Liver (tissue), 9 donors: ENCODE results near the gene SPAM1. TPM values are rescaled to one million over a fixed set of nuclear protein-coding genes. Genes with fewer than 3 reads are reported as not detected.

Source experiments
- DNase-seq: peaks from one replicate; pipeline ENCODE4 v3.0.0-alpha.2; 2017; ENCODE audit warnings: low spot score
- H3K27ac ChIP-seq, 2 donors: one replicate each; pipeline ENCODE4 v1.7.0; 2013; ENCODE audit warnings: inconsistent platforms in 2 of 2, low read length in 2 of 2, control low read depth in 1 of 2, low read depth in 1 of 2, mild to moderate bottlenecking in 1 of 2
- H3K27me3 ChIP-seq, 4 donors: one replicate each; pipeline versions ENCODE4 v1.6.1 to v1.7.0; 2013; ENCODE audit warnings: low read length in 3 of 4, inconsistent platforms in 1 of 4, mild to moderate bottlenecking in 1 of 4, moderate library complexity in 1 of 4; ENCODE audit not compliant: control insufficient read depth in 4 of 4, insufficient read depth in 4 of 4
- H3K36me3 ChIP-seq, 4 donors: one replicate each; pipeline versions ENCODE4 v1.6.1 to v1.7.0; 2013; ENCODE audit warnings: low read length in 3 of 4, mild to moderate bottlenecking in 3 of 4, low read depth in 1 of 4, moderate library complexity in 1 of 4; ENCODE audit not compliant: control insufficient read depth in 4 of 4, insufficient read depth in 3 of 4
- H3K4me1 ChIP-seq, 4 donors: one replicate each; pipeline versions ENCODE4 v1.6.1 to v1.7.0; 2013; ENCODE audit warnings: low read length in 3 of 4, mild to moderate bottlenecking in 3 of 4, moderate library complexity in 1 of 4; ENCODE audit not compliant: control insufficient read depth in 4 of 4, insufficient read depth in 4 of 4
- H3K4me3 ChIP-seq, 3 donors: one replicate each; pipeline versions ENCODE4 v1.6.1 to v1.7.0; 2013; ENCODE audit warnings: low read length in 3 of 3, control low read depth in 1 of 3, low read depth in 1 of 3, mild to moderate bottlenecking in 1 of 3
- H3K9ac ChIP-seq, 2 donors: one replicate each; pipeline ENCODE4 v1.7.0; 2013; ENCODE audit warnings: low read length in 2 of 2, mild to moderate bottlenecking in 2 of 2, moderate library complexity in 2 of 2, control low read depth in 1 of 2, low read depth in 1 of 2
- H3K9me3 ChIP-seq, 4 donors: one replicate each; pipeline versions ENCODE4 v1.6.1 to v1.7.0; 2013; ENCODE audit warnings: low read length in 3 of 4; ENCODE audit not compliant: control insufficient read depth in 4 of 4
- ATF3 ChIP-seq: IDR thresholded peaks from 2 replicates; pipeline ENCODE4 v1.6.1; 2016; ENCODE audit warnings: antibody characterized with exemption
- EGR1 ChIP-seq, 2 donors: IDR thresholded peaks; 2 replicates each; pipeline ENCODE4 v1.6.1; 2016 to 2018; ENCODE audit warnings: antibody characterized with exemption in 2 of 2, low read depth in 2 of 2
- FOXA1 ChIP-seq: IDR thresholded peaks from 2 replicates; pipeline ENCODE4 v1.6.1; 2016; ENCODE audit warnings: antibody characterized with exemption
- FOXA2 ChIP-seq: IDR thresholded peaks from 2 replicates; pipeline ENCODE4 v1.6.1; 2016; ENCODE audit warnings: antibody characterized with exemption
- GABPA ChIP-seq, 2 donors: IDR thresholded peaks in 1 of 2; conservative IDR thresholded peaks in 1 of 2; 2 replicates each; pipeline ENCODE4 v1.6.1; 2016; ENCODE audit warnings: antibody characterized with exemption in 2 of 2, mild to moderate bottlenecking in 1 of 2, moderate library complexity in 1 of 2
- HNF4A ChIP-seq, 2 donors: conservative IDR thresholded peaks; 2 replicates each; pipeline ENCODE4 v1.6.1; 2016; ENCODE audit warnings: antibody characterized with exemption in 2 of 2, mild to moderate bottlenecking in 2 of 2
- HNF4G ChIP-seq: IDR thresholded peaks from 2 replicates; pipeline ENCODE4 v1.6.1; 2016; ENCODE audit warnings: antibody characterized with exemption
- JUND ChIP-seq, 2 donors: IDR thresholded peaks; 2 replicates each; pipeline ENCODE4 v1.6.1; 2016; ENCODE audit warnings: antibody characterized with exemption in 2 of 2
- NR2F2 ChIP-seq: IDR thresholded peaks from 2 replicates; pipeline ENCODE4 v1.6.1; 2016; ENCODE audit warnings: antibody characterized with exemption
- RAD21 ChIP-seq, 2 donors: IDR thresholded peaks; 2 replicates each; pipeline ENCODE4 v1.6.1; 2016; ENCODE audit warnings: antibody characterized with exemption in 2 of 2, mild to moderate bottlenecking in 2 of 2
- RXRA ChIP-seq, 2 donors: IDR thresholded peaks; 2 replicates each; pipeline ENCODE4 v1.6.1; 2017 to 2018; ENCODE audit warnings: antibody characterized with exemption in 2 of 2, mild to moderate bottlenecking in 1 of 2
- SP1 ChIP-seq: IDR thresholded peaks from 2 replicates; pipeline ENCODE4 v1.6.1; 2018; ENCODE audit warnings: antibody characterized with exemption, mild to moderate bottlenecking
- TAF1 ChIP-seq: conservative IDR thresholded peaks from 2 replicates; pipeline ENCODE4 v1.6.1; 2016; ENCODE audit warnings: antibody characterized with exemption, mild to moderate bottlenecking
- YY1 ChIP-seq: IDR thresholded peaks from 2 replicates; pipeline ENCODE4 v1.6.1; 2016; ENCODE audit warnings: antibody characterized with exemption, mild to moderate bottlenecking
- WGBS: extraction: QIAGEN DNeasy Blood & Tissue Kit; methylation state at CpG from one replicate; pipeline ENCODE4 v1.1.7; 2013; 5-methylcytosine and 5-hydroxymethylcytosine counted together
- polyA plus RNA-seq, 2 donors: library from polyadenylated mRNA; stranded (reverse) in 1 of 2; unstranded in 1 of 2; fragments of 200-250 nt in 1 of 2; fragments of >200 nt in 1 of 2; fragmentation: Nextera tagmentation in 1 of 2; extraction: Ambion mirVana in 1 of 2; gene quantifications; one replicate each; pipeline versions ENCODE4 v1.2.1 to v1.2.3, GENCODE V29; 2013 to 2015
- total RNA-seq, 2 donors: library from RNA; depleted of rRNA; stranded (reverse); fragments of >200 nt; gene quantifications; one replicate each; pipeline ENCODE4 v1.2.3, GENCODE V29; 2014
- TF ChIP-seq, protein P1 (sequence below): fragments of 150-350 bp; IDR thresholded peaks from 2 replicates; pipeline ENCODE4 v1.5.1; 2017; ENCODE audit warnings: improper control_type of control experiment, low read depth, low read length; ENCODE audit not compliant: missing input control
- TF ChIP-seq, protein P2 (sequence below): IDR thresholded peaks from 2 replicates; pipeline ENCODE4 v1.6.1; 2016; ENCODE audit warnings: antibody characterized with exemption, mild to moderate bottlenecking
- TF ChIP-seq, protein P3 (sequence below): IDR thresholded peaks from 2 replicates; pipeline ENCODE4 v1.6.1; 2016; ENCODE audit warnings: antibody characterized with exemption
- donor health status: healthy.
- donor health status: healthy.
- donor health status: healthy.
- donor health status: healthy.
- donor health status: healthy.

Gene SPAM1
- total and polyA plus RNA-seq, 4 donors = not detected

DNA sequence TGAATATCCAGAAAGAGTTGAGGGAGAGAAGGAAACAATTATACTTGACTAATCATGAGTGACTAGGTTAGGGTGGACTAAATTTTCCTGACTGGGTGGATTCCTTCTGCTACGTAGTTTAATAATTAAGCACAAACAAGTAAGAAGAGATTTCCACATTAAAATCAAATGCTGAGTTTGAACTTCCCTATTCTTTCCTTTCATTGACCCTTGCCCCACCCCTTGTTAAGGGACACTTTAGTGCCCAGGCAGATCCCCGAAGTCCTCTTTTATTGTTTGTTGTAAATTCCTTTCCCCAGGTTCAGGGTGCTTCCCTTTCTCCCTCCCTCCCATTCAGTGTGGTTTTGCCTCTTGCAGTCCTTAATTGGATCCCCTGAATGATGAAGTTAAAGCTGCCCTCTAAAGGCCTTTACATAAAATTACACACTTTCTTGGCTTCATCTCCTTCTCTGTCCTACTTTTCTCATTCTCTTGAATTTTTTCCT, 8.8 kb upstream of the SPAM1 start:
- Histone ChIP-seq H3K36me3 (no peaks in the 10 kb centered on the region), H3K9me3 (no peaks in the 10 kb centered on the region), H3K4me1 (peaks cover 0 to 15% (median 12%) of the 10 kb centered on the region in 4 donors), H3K27ac (no peak overlapping the region), H3K9ac (no peak overlapping the region), H3K27me3 (no peaks in the 10 kb centered on the region), H3K4me3 (no peak overlapping the region)
- WGBS = 11% methylated on average over 2 of the region's 2 CpGs
- no peak for DNase-seq
- TF ChIP-seq GABPA (IDR thresholded peaks at IDR 0.05 in 1 of 2, conservative IDR thresholded peaks at IDR 0.05 in 1 of 2) (no peak), HNF4A (conservative IDR thresholded peaks at IDR 0.05) (peak in 1 of 2 donors; percentile 29), RAD21 (IDR thresholded peaks at IDR 0.05) (peak; percentile 66 to 71), SP1 (peak; percentile 19)
- TF ChIP-seq, protein P1, sequence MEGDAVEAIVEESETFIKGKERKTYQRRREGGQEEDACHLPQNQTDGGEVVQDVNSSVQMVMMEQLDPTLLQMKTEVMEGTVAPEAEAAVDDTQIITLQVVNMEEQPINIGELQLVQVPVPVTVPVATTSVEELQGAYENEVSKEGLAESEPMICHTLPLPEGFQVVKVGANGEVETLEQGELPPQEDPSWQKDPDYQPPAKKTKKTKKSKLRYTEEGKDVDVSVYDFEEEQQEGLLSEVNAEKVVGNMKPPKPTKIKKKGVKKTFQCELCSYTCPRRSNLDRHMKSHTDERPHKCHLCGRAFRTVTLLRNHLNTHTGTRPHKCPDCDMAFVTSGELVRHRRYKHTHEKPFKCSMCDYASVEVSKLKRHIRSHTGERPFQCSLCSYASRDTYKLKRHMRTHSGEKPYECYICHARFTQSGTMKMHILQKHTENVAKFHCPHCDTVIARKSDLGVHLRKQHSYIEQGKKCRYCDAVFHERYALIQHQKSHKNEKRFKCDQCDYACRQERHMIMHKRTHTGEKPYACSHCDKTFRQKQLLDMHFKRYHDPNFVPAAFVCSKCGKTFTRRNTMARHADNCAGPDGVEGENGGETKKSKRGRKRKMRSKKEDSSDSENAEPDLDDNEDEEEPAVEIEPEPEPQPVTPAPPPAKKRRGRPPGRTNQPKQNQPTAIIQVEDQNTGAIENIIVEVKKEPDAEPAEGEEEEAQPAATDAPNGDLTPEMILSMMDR = peak; percentile 25

DNA sequence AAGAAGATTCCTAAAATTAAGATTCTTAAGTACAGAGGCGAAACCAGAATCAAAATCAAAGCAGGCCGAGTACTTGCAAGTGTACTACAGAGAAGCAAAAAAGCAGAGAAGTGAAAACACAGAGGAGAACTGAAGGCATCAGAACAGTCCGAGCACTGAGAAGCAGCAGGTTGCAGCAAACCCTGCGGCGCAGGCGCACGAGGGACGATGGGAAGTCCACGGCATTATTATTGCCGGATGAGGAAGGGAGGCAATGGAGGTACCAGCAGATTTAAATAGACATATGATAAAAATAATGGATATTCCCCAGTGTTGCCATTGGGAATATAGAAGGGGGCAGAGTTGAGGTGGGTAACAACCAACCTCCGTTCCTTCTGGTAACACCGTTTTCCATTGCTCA, 7.2 kb upstream of the SPAM1 start:
- H3K9me3 ChIP-seq = no peaks in the 10 kb centered on the region
- H3K9ac ChIP-seq = no peak overlapping the region
- no peak overlapping the region for H3K27ac ChIP-seq
- 95% methylated on average over 12 of the region's 12 CpGs for WGBS
- TF ChIP-seq, protein P2, sequence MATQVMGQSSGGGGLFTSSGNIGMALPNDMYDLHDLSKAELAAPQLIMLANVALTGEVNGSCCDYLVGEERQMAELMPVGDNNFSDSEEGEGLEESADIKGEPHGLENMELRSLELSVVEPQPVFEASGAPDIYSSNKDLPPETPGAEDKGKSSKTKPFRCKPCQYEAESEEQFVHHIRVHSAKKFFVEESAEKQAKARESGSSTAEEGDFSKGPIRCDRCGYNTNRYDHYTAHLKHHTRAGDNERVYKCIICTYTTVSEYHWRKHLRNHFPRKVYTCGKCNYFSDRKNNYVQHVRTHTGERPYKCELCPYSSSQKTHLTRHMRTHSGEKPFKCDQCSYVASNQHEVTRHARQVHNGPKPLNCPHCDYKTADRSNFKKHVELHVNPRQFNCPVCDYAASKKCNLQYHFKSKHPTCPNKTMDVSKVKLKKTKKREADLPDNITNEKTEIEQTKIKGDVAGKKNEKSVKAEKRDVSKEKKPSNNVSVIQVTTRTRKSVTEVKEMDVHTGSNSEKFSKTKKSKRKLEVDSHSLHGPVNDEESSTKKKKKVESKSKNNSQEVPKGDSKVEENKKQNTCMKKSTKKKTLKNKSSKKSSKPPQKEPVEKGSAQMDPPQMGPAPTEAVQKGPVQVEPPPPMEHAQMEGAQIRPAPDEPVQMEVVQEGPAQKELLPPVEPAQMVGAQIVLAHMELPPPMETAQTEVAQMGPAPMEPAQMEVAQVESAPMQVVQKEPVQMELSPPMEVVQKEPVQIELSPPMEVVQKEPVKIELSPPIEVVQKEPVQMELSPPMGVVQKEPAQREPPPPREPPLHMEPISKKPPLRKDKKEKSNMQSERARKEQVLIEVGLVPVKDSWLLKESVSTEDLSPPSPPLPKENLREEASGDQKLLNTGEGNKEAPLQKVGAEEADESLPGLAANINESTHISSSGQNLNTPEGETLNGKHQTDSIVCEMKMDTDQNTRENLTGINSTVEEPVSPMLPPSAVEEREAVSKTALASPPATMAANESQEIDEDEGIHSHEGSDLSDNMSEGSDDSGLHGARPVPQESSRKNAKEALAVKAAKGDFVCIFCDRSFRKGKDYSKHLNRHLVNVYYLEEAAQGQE = no peak
- TF ChIP-seq YY1 (no peak), JUND (IDR thresholded peaks at IDR 0.05) (no peak), SP1 (no peak), TAF1 (no peak), HNF4G (no peak), FOXA2 (no peak), RXRA (IDR thresholded peaks at IDR 0.05) (no peak), ATF3 (no peak), RAD21 (IDR thresholded peaks at IDR 0.05) (no peak), FOXA1 (no peak), EGR1 (IDR thresholded peaks at IDR 0.05; ENCODE audit: low read depth in 2 of 2) (no peak), HNF4A (conservative IDR thresholded peaks at IDR 0.05) (no peak), NR2F2 (no peak)
- TF ChIP-seq, protein P1 = no peak
- TF ChIP-seq, protein P3, sequence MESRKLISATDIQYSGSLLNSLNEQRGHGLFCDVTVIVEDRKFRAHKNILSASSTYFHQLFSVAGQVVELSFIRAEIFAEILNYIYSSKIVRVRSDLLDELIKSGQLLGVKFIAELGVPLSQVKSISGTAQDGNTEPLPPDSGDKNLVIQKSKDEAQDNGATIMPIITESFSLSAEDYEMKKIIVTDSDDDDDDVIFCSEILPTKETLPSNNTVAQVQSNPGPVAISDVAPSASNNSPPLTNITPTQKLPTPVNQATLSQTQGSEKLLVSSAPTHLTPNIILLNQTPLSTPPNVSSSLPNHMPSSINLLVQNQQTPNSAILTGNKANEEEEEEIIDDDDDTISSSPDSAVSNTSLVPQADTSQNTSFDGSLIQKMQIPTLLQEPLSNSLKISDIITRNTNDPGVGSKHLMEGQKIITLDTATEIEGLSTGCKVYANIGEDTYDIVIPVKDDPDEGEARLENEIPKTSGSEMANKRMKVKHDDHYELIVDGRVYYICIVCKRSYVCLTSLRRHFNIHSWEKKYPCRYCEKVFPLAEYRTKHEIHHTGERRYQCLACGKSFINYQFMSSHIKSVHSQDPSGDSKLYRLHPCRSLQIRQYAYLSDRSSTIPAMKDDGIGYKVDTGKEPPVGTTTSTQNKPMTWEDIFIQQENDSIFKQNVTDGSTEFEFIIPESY = no peak
- DNase-seq = no peak
- H3K4me1 ChIP-seq = peaks cover 0 to 15% (median 12%) of the 10 kb centered on the region in 4 donors
- no peak overlapping the region for H3K4me3 ChIP-seq
- no peaks in the 10 kb centered on the region for H3K27me3 ChIP-seq
- no peaks in the 10 kb centered on the region for H3K36me3 ChIP-seq
